Mammary epithelial cell (primary cell): ENCODE results near the gene MAT2A.

Source experiments
- CTCF ChIP-seq, 2 donors: IDR thresholded peaks in 1 of 2; conservative IDR thresholded peaks in 1 of 2; 2 replicates each; pipeline ENCODE4 v1.5.1; 2011 to 2012; ENCODE audit warnings: inconsistent platforms in 2 of 2, low read length in 2 of 2, mild to moderate bottlenecking in 2 of 2, control low read depth in 1 of 2, low read depth in 1 of 2; ENCODE audit not compliant: insufficient read depth in 1 of 2; ENCODE audit errors: extremely low read depth in 1 of 2
- EZH2 ChIP-seq: IDR thresholded peaks from 2 replicates; pipeline ENCODE4 v1.6.1; 2012; ENCODE audit warnings: low read length, inconsistent platforms, borderline replicate concordance

GRCh38 chr2:85505551-85506238 is 33.3 kb upstream of the MAT2A start:
- no peak for TF ChIP-seq CTCF (conservative IDR thresholded peaks at IDR 0.05 in 1 of 2, IDR thresholded peaks at IDR 0.05 in 1 of 2; ENCODE audit: extremely low read depth in 1 of 2, insufficient read depth in 1 of 2, low read depth in 1 of 2, low read length in 2 of 2)
- TF ChIP-seq EZH2: no peak
